GM21737 (cell line): ENCODE measurements around the gene HIVEP3.

Experiments used
- ATAC-seq: cut with Tn5 transposase; IDR thresholded peaks from one replicate; pipeline ENCODE4 v1.9.1; 2021; ENCODE audit warnings: mild to moderate bottlenecking, moderate library complexity; ENCODE audit not compliant: unreplicated experiment

Gene HIVEP3

DNA sequence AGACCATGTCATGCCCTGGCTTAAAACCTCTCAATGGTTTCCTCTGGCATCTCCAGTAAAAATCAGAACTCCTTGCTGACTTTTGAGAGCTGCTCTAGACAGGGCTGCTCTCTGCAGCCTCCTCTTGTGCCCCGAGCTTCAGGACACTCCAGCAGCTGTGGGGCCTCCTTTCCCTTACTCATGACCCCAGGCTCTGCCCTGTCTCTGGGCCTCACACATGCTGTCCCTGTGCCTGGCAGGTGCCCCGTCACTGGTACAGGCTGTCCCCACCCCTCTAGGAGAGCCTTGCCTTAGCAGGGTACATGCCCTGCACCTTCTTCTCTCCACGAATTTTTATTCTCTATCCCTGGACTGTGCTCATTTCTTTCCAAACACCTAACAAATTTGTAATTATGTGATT is 43.2 kb downstream of the HIVEP3 start:
- no peak for ATAC-seq

DNA sequence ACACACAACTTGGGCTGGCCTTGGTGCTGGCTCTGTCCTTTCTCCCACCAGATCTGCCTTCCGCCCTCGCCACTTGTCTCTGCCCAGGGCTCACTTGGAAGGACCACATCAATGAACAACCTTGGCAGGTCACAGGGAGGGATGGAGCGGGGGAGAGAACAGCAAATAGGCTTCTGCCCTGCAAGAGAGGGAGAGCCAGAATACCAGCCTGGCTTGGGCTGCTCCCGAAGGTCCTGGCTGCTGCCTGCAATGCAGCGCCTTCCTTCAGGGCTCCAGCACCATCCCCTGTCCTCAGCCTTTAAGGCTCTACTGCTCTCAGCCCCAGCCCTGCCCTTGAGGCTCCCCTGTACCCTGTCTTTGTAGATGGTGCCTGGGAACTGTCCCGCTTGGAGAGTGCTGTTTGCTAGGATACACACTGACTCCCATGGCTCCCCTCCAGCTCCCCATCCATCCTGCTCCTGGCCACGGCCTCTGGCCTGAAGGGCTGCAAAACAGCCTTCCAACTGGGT is 43.8 kb downstream of the HIVEP3 start:
- no peak for ATAC-seq

DNA sequence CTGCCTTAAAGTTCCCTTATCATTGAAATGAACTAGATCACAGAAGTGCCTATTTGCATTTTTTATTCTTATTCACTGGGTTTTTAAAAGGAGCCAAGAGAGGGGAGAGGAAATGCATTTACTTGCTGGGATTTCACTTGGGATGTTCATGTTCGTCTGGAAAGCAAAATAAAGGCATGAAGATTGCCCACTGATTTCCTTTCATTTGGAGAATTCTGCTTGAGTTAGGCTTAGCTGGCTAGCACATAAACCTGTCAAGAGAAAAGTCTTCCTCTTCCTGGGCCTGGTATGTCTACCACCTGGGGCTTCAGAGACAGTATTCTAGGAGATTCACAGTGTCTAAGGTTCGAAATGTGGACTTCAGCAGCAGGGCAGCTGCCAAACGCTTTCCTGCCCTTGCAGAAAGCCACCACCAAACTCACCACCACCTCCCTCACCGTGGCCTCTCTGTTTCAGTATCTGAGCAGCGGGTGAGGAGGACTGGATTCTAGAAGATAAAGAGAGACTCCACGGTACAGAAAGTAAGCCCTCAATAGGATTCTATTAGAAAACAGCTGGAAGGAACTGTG is 44.5 kb downstream of the HIVEP3 start:
- no peak for ATAC-seq

DNA sequence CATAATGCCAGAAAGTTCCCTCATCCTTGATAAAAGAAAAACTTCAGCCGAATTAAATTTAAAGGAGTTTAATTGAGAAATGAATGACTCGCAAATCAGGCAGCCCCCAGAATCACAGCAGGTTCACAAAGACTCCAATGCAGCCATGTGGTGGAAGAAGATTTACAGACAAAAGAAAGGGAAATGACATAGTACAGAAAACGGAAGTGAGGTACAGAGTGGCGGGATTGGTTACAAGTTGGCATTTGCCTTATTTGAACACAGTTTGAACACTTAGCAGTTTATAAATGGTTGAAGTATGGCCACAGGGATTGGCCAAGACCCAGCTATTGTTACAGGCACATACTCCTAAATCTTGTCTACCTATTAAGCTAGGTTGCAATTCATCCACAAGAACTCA is 46.6 kb downstream of the HIVEP3 start:
- no peak for ATAC-seq

DNA sequence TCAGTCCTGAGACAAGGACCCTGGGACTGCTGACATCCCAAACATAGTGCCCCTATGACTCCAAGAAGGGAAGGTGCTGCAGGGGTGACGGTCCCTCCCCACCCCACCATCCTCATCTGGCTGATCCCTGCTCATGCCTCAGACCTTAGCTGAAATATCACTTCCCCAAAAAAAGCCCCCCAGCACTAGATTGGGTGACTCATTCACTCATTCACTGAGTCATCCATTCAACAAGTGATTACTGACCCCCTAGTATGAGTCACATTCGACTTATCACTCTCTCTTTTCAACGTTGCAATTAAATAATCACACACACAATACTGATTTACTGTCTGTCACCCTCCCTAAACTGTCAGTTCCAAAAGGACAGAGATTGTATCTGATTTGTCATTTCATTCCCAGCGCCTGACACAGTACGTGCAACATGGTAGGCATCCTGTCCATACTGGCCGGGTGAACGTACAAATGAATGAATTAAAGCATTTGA is 48.6 kb downstream of the HIVEP3 start:
- no peak for ATAC-seq

DNA sequence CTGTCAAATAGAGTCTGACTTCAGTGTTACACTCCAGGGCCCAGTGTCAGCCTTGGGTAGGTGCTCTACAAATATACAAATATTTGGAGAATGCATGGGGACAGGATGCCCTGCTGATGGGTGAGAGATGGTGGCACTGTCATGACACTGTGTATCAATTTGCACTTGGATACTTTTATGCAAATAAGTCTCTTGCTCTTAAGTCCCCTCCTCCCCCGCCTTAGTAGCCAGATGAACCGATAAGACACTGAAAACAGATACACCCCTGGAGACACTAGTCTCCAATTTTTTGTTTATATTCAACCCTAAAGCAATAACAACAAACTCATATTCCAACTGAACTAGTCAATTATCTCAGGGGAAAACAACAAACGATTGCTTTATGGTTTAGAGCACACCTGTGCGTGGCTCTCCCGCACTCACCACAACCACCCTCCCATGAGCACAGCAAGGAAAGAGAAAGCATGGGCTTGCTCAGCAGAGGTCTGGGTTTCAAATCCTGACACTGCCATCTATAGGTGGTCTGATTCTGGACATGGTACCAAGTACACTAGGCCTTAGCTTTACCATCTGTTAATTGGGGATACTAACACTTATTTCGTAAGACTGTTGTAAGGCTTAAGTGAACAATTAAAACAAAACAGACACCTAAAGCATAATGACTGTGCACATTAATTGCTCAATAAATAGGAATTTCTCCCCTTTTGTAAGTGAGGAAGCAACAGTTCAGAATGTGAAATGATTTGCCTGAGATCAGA is 50.3 kb downstream of the HIVEP3 start:
- ATAC-seq, result no peak

DNA sequence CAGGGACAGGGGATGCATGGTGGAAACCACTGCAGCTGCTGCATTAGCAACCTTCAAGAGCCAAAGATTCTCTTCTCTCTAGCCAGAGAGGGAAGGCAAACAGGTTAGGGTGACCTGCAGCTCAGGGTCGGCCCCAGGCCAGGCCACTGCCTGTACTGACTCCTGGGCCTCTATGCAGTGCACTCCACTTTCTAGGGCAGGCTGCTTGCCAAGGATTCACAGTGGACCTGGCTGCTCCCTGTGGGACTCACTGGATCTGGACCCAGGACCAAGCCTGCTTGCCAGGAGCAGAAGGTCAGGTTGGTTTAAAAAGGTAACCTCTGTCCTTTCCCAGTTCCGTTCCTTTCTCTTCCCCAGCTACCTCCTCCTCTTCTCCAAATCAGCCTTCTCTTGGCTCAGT is 52.4 kb downstream of the HIVEP3 start:
- no peak for ATAC-seq

DNA sequence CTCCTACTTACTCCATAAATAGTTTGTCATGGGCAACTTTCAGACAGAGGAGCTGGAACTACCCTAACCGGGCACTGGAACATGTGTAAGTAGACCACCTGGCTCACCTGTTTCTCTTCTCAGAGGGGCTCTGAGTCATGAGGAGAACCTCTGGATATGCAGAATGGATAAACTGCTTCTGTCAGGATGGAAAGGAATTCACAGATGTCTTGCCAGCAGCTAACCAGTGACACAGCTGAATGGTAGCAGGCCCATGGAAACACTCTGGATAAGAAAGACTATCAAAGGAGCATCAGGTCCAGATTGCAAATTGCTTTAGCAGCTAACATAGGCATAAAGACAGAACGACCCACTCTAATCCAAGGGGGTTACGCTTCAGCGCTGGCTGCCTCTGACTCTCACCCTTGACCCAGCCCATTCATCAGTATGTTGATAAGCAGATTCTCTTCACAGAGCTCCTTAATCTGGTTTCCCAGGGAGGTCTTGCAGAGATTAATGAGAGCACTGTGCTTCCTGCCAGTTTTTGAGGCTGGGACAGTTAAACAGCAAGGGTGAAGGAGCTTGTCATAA is 54.2 kb downstream of the HIVEP3 start:
- ATAC-seq, result no peak

DNA sequence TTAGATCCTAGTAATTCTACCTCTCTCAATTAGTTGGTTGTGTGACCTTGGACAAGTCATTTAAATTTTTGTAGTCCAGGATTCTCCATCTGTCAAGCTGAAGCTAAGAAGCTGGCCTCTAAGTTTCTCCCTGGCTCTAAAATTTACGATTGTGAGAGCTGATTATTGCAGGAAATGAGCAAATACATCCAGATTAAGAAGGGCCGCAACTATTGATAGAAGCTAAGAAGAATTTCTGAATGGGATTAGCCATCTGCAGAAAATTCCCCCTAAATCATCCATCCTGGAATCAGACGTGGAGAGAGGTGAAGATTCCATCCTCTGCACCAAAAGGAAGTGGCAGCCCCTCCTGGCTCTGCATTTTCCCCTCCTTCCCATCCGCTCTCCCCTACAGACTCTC is 55.0 kb downstream of the HIVEP3 start:
- ATAC-seq, result no peak

DNA sequence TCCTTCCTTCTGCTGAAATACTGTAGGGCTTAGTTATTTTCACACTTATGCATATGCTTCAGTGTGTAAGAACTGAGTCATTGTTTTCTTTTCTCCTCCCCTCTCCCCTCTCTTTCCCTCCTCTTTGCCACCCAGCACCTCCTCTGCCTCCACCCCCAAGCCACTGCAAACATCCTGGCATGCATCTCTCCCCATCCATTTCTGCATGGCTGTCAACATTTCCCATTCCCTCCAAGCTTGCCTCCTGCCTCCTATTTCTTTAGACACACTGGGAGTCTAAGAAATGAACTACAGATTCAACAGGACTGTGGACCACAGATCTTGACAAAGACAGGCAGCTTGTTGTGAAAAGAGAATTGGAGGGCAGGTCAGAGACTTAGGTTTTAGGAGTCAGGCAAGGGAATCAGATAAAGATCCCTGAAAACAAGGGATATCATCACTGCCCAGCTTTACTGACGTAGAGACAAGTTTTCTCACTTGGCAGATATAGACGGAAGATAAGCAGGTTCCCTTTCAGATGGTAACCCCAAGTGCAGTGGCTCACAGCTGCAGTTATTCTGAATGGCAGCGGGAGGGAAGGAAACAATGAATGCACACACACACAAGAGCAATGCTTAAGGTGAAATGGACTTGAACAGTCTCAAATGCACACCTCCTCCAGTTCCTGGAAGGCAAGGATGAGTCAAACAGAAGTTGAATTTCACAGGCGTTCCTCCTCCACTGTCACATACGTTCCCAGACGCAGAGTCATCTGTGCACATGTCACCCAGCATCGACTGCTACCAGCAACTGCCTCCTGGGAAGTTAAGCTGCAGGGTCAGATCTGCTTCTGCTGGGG is 56.1 kb downstream of the HIVEP3 start:
- no peak for ATAC-seq

DNA sequence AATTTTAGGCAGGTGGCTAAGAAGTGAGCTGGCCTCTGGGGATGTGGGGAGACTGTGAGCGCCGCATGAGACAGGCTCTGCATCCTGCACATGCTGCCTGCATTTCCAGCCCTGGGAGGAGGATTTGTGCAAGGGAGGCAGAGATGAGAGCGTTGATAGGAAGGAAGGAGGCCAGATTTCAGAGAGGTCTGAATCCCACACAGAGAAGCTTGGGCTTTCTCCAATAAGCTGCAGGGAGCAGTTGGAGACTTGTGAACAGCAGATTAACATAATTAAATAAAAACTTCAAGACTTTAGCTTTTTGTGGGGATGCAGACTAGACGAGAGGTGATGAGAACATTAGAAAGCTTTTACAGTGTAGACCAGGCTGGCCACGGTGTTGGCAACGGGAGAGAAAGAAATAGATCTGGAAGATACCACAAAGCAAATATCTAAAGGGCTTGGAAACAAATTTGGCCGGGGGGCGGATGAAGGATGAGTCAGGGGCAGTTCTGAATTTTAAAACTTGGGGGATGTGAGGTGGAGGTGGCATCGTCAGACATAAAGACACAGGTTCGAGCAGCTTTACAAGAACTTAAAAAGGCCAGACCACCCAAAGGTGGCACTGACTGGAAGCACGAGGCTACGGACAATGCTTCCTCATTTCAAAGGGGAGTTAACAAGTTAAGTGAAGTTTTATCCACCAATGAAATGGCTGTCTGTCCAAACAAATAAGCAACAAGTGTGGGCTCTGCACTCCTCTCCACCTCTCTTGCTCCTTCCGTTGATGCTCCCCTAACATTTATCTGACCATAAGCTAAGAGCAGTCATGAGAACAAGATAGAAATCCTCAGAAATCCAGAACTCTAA is 57.0 kb downstream of the HIVEP3 start:
- ATAC-seq, result no peak

DNA sequence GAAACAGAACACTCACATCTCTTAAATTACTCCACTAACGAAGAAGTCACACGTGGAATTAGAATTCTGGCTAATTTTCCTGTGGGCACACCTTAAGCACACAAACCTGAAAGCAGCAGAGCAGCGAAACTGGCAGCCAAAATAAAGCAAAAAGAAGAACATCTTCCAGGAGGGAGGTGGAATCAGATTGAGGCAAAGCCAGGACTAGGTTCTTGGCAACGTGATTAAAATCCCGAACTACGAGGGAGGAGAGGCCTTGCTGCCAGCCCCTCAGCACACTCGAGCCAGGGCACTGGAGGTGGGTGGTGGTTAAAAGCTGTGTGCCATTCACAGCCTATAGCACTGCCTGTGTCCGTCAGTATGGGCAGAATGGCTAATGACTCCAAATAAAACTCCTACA is 58.0 kb downstream of the HIVEP3 start:
- ATAC-seq, result no peak

DNA sequence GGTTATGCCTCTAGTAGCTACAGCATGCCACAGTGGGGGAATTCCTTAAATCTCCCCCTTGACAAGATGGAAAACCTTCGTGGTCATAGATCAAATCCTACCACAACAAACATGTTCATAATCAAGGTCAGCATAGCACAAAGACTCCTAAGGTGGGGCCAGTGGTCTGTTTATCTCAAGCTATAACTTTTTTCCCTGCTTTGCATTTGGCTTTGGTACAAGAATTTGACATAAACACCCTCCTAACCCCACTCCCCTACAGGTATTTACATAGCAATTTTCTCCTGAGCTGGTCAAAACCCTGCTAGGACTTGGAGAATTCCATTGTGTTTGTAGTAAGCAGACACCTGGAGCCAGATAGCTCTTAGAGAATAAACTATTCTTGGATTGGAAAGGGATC is 58.5 kb downstream of the HIVEP3 start:
- ATAC-seq, result no peak

DNA sequence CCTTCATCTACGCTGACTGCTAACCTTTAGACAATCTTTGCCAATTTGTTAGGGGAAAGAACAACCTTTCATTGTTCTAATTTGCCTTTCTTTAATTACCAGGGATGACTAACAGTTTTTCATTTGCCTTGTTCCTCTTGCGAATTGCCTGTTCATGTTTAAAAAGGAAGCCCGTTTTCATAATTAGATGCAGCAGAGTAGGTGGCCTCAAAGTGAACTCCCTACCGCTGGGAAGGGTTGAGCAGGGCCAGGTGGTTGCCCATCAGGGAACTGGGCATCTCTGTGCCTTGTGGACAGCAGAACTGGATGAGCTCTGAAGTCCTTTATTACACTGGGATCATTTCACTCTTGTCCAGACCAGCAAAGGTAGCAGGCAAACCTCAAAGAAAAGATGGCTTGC is 59.0 kb downstream of the HIVEP3 start:
- ATAC-seq, result no peak

DNA sequence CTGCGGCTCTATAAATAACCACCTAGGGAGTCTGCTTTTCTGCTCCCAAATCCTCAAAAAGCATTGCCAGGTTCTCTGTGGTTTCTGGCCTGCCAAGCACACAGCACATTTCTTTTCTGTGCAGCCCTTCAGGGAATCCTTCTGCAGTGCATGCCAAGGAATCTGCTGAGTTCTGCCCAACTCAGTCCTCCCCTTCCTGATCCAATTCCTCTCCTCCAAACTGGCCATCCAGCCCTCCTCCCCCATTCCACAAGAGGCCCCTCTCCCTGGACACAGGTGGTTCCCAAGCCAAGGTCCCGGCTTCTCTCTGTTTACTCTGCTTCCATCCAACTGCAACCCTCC is 61.8 kb downstream of the HIVEP3 start:
- ATAC-seq, result no peak

DNA sequence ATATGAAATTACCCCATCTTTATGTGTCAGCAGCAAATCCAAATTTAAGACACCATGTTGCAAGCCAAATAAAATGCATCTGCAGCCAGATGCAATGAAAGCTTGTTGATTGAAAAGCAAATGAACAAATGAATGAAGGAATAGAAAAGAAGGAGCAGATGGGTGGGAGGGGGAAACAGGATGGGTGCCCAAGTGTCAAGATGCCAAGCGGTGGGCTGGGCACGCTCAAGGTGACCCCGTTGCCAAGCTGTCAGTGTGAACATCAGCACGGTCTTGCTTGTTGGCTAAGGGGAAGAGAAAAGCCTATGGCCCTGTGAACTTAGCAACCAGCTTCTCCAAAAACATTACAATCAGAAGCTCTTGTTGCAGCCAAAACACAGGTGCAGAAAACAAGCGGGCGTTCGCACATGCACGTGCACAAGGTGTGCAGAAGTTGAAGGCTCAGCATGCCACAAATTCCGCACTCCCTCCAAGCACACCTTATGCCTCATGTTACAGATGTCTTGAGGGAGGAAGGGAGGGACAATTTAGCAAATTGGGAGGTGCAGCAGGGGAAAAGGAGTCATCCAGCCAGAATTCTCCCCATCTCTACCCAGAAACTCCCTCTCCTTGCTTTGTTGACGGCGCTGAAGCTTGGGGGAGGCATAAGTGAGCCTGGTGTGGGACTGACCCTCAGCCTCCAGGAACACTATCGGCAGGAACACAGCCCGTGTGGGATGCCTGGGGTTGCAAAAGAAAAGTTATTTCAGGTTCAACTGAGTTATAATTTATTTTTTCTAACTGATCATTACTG is 62.4 kb downstream of the HIVEP3 start:
- no peak for ATAC-seq

DNA sequence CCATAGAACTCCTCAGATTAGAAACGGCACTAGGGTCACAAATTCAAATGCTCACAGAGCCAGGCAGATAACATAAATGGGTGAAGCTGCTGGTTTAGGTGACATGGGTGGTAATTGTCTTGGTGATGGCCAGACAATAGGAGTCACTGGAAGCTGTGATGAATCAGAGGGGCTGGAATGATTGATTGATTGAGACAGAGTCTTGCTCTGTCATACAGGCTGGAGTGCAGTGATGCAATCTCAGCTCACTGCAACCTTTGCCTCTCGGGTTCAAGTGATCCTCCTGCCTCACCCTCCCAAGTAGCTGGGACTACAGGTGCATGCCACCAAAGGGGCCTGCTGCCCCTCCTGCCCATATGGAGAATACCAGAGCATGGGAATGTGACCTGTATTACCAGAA is 63.0 kb downstream of the HIVEP3 start:
- no peak for ATAC-seq

DNA sequence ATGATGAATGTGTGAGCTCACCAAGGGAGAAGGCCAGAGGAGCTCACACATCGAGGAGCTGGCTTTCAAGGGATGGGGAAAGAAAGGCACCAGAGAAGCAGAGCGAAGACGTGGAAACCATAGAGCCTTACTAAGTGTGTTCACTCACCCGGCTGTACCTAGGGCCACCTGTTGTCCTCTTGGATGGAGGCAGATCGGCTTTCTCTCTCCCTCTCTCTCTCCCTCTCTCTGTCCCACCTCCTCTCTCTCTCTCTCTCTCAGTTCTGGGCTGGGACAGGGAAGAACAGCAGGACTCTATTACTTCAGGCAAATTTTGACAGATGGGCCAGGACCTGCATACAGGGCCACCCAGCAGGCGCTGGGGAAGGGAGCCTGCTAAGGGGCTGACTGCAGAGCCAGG is 64.8 kb downstream of the HIVEP3 start:
- no peak for ATAC-seq

DNA sequence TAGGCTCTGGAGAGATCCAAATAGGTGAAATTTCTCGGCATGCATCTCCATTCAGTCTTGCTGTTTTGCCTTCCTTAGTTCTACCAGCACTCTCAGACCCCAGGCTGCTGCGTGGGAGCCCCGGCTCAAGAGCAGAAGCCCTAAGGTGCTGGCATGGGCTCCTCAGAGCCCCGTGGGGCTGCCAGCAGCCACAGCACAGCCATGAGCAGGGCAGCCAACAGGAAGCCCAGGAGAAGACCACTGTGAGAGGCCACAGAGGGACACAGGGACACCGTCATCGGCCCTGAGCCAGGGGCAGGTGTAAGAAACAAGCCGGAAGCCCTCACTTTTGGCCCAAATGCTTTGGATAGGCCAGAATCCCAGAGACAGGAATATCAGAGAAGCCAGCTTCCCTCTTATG is 66.6 kb downstream of the HIVEP3 start:
- ATAC-seq, result no peak

DNA sequence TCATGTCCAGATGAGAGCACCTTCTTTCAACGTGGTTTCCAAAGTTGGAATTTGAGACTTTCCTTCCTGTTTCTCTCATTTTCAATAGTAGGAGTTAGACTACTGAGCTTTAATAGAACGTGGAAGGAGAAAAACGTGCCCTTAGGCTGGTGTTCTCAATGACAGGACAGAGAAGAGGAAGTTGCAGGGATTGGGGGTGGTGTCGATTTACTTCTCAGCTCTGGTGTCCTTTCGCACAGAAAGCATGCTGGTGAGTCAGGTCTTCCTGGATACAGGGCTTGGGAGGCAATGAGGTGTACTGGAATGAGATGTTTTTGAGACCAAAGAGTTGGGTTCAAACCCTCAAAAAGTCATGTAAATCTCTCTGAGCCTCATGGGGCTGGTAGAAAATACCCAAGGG is 67.1 kb downstream of the HIVEP3 start:
- no peak for ATAC-seq
